T-helper 9 cell (primary cell): ENCODE measurements around the gene GUSB.

Source experiments
- DNase-seq: peaks from one replicate; pipeline ENCODE4 v3.0.0-alpha.2; 2020

GUSB gene

DNA sequence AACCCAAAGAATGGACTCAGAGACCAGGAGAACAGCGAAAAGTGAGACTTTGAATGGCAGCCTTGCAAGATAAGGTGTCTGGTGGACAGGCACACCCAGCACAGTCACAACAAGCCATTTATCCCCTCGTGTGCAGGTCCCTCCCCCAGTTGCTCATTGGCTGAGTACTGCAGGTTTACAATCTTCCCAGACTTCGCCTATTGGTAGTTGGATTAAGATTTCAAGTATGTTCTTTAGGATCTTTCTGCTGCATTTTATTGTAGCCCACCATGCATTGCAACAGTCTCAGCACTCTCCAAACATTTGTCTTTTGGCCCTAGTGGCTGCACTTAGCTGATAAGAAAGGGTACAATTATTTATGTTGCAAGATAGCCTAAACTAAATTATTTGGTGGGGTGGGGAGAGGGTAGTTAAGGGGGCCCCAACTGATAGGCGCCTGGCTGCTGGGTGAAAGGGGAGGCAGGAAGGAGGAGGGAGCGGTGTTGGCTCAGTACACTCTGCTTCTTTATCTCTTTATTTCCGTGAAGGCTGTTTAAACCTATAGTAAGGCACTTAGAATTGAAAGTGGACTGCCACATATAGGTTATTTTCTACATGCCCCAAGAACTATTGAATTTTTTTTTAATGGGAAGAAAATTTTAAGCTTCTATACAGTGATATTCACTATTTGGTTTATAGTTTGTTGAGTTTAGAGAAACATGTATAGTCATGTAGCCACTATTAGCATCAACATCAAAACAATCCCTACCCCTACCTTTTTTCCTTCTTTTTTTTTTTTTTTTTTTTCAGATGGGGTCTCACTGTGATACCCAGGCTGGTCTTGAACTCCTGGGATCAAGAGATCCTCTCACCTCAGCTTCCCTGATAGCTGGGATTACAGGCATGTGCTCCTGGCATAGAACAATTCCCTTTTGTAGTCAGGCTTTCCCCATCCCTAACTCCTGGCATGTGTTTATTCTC is 54.2 kb downstream of the GUSB start:
- DNase-seq = no peak

DNA sequence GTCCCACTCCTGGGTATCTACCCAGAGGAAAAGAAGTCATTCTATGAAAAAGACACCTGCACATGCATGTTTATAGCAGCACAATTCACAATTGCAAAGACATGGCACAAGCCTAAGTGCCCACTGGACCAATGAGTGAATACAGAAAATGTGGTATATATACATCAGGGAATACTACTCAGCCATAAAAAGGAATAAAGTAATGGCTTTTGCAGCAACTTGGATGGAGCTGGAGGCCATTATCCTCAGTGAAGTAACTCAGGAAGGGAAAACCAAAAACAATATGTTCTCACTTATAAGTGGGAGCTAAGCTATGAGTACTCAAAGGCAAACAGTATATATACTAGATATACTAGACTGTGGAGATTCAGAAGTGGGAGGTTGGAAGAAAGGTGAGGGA is 55.4 kb downstream of the GUSB start:
- DNase-seq = no peak

- no peak for DNase-seq
Measured at GRCh38 chr7:65925040-65925439, 57.0 kb downstream of the GUSB start.

DNA sequence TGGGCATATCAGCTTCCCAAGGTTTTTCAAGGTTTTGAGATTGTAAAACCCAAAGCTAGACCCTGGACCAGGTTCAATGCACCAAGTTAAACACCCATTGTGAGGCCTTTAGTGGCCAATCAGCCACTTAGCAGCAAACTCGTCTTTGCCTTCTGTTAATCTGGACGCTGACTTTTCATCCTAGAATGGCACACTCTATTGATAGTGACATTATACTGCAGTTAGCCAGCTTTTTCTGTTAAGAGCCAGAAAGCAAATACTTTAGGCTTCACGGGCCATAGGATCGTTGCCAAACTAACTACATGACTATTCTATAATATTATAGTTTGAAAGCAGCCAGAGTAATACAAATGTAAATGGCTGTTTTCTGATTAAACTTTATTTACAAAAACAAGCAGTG is 57.8 kb downstream of the GUSB start:
- no peak for DNase-seq

- no peak for DNase-seq
Measured at GRCh38 chr7:65923316-65923715, 58.7 kb downstream of the GUSB start.

GRCh38 chr7:65915921-65916657 is 65.9 kb downstream of the GUSB start:
- no peak for DNase-seq

GRCh38 chr7:65912237-65912636 is 69.8 kb downstream of the GUSB start:
- no peak for DNase-seq
